D721Med (cell line): ENCODE results near the gene NAALADL2.

Source experiments
- DNase-seq: peaks from one replicate; pipeline ENCODE4 v3.0.0; 2011; ENCODE audit warnings: low spot score; ENCODE audit not compliant: insufficient read length
- FAIRE-seq: peaks from 2 replicates; lab custom pipeline; 2011; peaks lifted over from hg19 to GRCh38; lab: Jason Lieb, UNC
- TF ChIP-seq, protein P1 (sequence below): IDR thresholded peaks from 2 replicates; pipeline ENCODE4 v1.5.1; 2012; ENCODE audit warnings: mild to moderate bottlenecking, control low read depth; ENCODE audit not compliant: insufficient read depth; ENCODE audit errors: missing control alignments

NAALADL2 gene

DNA sequence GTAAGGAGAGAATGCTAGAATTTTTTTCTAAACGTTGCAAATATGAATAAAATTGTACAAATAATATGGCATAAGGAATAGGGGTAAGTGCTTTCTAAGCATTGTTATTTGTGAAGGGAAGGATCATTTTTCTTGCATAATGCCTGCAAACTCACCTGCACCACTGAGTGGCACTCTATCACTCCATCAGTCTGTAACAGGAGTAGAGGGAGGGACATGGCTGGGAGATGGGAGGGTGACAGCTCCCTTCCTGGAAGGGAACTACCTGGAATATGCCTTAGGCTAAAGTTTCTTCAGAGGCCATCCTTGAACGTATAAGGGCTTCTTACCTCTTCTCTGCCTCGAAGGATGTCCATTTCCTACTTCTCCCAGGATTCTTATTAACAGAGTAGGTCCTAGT is 3.0 kb downstream of the NAALADL2 start:
- FAIRE-seq, result no peak
- DNase-seq, result no peak
- TF ChIP-seq, protein P1, sequence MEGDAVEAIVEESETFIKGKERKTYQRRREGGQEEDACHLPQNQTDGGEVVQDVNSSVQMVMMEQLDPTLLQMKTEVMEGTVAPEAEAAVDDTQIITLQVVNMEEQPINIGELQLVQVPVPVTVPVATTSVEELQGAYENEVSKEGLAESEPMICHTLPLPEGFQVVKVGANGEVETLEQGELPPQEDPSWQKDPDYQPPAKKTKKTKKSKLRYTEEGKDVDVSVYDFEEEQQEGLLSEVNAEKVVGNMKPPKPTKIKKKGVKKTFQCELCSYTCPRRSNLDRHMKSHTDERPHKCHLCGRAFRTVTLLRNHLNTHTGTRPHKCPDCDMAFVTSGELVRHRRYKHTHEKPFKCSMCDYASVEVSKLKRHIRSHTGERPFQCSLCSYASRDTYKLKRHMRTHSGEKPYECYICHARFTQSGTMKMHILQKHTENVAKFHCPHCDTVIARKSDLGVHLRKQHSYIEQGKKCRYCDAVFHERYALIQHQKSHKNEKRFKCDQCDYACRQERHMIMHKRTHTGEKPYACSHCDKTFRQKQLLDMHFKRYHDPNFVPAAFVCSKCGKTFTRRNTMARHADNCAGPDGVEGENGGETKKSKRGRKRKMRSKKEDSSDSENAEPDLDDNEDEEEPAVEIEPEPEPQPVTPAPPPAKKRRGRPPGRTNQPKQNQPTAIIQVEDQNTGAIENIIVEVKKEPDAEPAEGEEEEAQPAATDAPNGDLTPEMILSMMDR, result peak; percentile 43

DNA sequence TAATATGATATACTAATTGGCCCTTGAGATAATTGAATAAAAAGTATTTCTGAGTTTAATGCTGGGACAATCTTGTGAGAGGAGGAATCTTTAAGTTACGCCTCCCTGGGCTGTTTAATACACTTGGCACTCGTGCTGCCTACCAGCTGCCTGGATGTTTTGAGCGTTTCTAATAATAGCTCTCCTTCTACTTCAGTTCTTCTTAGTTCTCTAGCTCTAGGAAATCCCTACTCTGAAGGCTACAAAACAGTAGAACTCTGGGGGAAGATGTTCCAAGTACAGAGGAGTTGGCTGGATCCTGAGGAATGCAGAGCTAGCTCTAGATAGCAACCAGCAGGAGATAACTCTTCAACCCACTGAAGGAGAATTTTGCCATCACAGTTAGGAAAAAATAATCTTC is 3.5 kb downstream of the NAALADL2 start:
- FAIRE-seq, result no peak
- no peak for DNase-seq

GRCh38 chr3:174863488-174863887 is 4.4 kb downstream of the NAALADL2 start:
- FAIRE-seq (no peak), DNase-seq (no peak)
- TF ChIP-seq, protein P1, result no peak

More for the DNA sequence above, 3.5 kb downstream of the NAALADL2 start:
- TF ChIP-seq, protein P1, result no peak

GRCh38 chr3:174869448-174869847 is 10.3 kb downstream of the NAALADL2 start:
- no peak for DNase-seq
- no peak for FAIRE-seq
- TF ChIP-seq, protein P1, result no peak

DNA sequence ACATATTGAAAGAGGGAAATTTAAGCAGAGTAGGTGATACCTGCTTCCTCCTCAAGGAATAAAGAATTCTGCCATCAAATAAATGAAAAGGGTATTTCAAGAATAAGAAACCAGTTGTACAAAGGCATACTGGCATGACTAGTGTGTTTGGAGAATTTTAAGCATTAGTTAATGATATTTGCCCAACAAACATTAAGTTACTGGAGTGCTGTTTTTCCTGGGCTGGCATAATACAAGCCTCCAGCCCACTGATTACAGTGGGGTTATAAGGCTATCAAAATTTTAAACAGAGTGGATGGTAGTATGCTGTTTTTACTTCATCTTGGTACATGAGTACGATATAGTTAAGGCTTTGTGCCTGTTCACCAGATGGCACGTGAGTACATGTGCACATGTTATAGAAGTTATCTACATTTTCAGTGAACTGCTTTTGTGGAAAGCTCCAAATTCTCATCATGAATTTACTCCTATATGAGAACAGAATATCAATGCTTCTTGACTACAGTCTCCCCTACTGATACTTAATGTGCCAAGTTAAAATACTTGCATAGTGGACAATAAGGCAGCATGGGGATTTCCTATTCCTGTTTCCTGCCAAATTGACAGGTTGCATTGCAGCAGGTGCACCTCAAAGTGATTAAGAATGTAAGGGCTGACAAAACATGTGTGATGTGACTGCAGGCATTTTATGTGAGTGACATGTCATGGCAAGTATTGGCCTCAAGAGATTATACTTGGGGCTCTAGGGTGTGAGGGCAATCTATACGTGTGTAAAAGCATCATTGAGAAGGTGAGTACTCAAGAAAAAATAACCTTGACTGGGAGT is 14.9 kb downstream of the NAALADL2 start:
- FAIRE-seq (no peak), DNase-seq (no peak)
- TF ChIP-seq, protein P1, result no peak

GRCh38 chr3:174882789-174883188 is 23.7 kb downstream of the NAALADL2 start:
- no peak for FAIRE-seq
- TF ChIP-seq, protein P1, result no peak

More at GRCh38 chr3:174882789-174883188, 23.7 kb downstream of the NAALADL2 start:
- DNase-seq, result no peak
